ENCODE results near the gene SIRT2.
"Not testable (repeated sequence)": the region's sequence is repeated elsewhere in the genome, so short reads cannot be mapped to it uniquely, and the experiment has no call there.

SIRT2 gene

DNA sequence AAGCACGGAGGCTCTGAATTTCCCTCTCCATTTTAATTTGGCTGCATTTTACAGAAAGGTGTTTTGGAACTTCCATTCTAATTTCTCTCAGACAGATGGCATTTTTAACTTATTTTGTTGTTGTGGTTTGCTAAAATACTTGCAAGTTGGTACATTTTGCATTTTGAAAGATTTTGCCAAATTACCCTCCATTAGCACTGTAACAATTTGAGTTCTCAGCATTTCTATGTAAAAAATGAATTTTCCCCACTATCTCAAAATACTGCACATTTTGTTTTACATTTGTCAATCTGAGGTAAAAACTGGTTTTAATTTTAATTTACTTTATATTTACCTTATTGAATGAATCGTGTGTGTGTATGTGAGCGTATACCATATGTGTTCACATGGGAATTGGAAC, 42.6 kb downstream of the SIRT2 start:
- Histone ChIP-seq H3K27me3 (ENCODE audit: insufficient read depth, poor library complexity, severe bottlenecking) (no peaks in the 10 kb centered on the region), H3K4me3 (replicated peaks; ENCODE audit: insufficient read depth, low read length) (no peak overlapping the region), H3K27ac (replicated peaks) (no peak overlapping the region)
- TF ChIP-seq, protein P1, sequence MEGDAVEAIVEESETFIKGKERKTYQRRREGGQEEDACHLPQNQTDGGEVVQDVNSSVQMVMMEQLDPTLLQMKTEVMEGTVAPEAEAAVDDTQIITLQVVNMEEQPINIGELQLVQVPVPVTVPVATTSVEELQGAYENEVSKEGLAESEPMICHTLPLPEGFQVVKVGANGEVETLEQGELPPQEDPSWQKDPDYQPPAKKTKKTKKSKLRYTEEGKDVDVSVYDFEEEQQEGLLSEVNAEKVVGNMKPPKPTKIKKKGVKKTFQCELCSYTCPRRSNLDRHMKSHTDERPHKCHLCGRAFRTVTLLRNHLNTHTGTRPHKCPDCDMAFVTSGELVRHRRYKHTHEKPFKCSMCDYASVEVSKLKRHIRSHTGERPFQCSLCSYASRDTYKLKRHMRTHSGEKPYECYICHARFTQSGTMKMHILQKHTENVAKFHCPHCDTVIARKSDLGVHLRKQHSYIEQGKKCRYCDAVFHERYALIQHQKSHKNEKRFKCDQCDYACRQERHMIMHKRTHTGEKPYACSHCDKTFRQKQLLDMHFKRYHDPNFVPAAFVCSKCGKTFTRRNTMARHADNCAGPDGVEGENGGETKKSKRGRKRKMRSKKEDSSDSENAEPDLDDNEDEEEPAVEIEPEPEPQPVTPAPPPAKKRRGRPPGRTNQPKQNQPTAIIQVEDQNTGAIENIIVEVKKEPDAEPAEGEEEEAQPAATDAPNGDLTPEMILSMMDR (IDR thresholded peaks at IDR 0.05; ENCODE audit: insufficient read depth, low read length) = no peak
- TF ChIP-seq, protein P2, sequence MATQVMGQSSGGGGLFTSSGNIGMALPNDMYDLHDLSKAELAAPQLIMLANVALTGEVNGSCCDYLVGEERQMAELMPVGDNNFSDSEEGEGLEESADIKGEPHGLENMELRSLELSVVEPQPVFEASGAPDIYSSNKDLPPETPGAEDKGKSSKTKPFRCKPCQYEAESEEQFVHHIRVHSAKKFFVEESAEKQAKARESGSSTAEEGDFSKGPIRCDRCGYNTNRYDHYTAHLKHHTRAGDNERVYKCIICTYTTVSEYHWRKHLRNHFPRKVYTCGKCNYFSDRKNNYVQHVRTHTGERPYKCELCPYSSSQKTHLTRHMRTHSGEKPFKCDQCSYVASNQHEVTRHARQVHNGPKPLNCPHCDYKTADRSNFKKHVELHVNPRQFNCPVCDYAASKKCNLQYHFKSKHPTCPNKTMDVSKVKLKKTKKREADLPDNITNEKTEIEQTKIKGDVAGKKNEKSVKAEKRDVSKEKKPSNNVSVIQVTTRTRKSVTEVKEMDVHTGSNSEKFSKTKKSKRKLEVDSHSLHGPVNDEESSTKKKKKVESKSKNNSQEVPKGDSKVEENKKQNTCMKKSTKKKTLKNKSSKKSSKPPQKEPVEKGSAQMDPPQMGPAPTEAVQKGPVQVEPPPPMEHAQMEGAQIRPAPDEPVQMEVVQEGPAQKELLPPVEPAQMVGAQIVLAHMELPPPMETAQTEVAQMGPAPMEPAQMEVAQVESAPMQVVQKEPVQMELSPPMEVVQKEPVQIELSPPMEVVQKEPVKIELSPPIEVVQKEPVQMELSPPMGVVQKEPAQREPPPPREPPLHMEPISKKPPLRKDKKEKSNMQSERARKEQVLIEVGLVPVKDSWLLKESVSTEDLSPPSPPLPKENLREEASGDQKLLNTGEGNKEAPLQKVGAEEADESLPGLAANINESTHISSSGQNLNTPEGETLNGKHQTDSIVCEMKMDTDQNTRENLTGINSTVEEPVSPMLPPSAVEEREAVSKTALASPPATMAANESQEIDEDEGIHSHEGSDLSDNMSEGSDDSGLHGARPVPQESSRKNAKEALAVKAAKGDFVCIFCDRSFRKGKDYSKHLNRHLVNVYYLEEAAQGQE (IDR thresholded peaks at IDR 0.05; ENCODE audit: insufficient replicate concordance, low read depth) = no peak
- TF ChIP-seq GABPA (IDR thresholded peaks at IDR 0.05; ENCODE audit: low read depth) (no peak), POLR2AphosphoS5 (IDR thresholded peaks at IDR 0.05; ENCODE audit: low read depth) (no peak), SPI1 (IDR thresholded peaks at IDR 0.05; ENCODE audit: borderline replicate concordance, low read depth) (no peak)
- DNase-seq (ENCODE audit: low read depth in 1 of 2, low spot score in 1 of 2) = no peak

DNA sequence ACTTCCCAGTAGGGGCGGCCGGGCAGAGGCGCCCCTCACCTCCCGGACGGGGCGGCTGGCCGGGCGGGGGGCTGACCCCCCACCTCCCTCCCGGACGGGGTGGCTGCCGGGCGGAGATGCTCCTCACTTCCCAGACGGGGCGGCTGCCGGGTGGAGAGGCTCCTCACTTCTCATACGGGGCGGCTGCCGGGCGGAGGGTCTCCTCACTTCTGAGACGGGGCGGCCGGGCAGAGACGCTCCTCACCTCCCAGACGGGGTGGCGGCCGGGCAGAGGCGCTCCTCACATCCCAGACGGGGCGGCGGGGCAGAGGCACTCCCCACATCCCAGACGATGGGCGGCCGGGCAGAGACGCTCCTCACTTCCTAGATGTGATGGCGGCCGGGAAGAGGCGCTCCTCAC, 43.7 kb downstream of the SIRT2 start:
- not testable (repeated sequence) for DNase-seq (ENCODE audit: low read depth in 1 of 2, low spot score in 1 of 2); H3K27me3 ChIP-seq (ENCODE audit: insufficient read depth, poor library complexity, severe bottlenecking); H3K27ac ChIP-seq (replicated peaks); H3K4me3 ChIP-seq (replicated peaks; ENCODE audit: insufficient read depth, low read length)

DNA sequence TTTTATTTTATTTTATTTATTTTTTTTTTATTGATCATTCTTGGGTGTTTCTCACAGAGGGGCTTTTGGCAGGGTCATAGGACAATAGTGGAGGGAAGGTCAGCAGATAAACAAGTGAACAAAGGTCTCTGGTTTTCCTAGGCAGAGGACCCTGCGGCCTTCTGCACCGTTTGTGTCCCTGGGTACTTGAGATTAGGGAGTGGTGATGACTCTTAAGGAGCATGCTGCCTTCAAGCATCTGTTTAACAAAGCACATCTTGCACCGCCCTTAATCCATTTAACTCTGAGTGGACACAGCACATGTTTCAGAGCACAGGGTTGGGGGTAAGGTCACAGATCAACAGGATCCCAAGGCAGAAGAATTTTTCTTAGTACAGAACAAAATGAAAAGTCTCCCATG, 44.5 kb downstream of the SIRT2 start:
- not testable (repeated sequence) for H3K27ac ChIP-seq (replicated peaks); DNase-seq (ENCODE audit: low read depth in 1 of 2, low spot score in 1 of 2); H3K27me3 ChIP-seq (ENCODE audit: insufficient read depth, poor library complexity, severe bottlenecking); H3K4me3 ChIP-seq (replicated peaks; ENCODE audit: insufficient read depth, low read length)

DNA sequence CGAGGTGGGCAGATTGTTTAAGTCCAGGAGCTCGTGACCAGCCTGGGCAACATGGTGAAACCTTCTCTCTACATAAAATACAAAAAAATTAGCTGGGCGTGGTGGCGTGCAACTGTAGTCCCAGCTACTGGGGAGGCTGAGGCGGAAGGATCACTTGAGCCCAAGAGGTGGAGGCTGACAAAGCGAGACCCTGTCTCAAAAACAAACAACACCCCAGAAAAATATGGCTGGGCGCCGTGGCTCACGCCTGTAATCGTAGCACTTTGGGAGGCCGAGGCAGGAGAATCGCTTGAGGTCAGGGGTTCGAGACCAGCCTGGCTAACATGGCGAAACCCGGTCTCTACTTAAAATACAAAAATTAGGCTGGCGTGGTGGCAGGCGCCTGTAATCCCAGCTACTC, 46.2 kb downstream of the SIRT2 start:
- Histone ChIP-seq H3K27me3 (ENCODE audit: insufficient read depth, poor library complexity, severe bottlenecking) (no peaks in the 10 kb centered on the region), H3K27ac (replicated peaks) (peak overlapping the region; percentile 98), H3K4me3 (replicated peaks; ENCODE audit: insufficient read depth, low read length) (no peak overlapping the region)
- no peak for TF ChIP-seq SPI1 (IDR thresholded peaks at IDR 0.05; ENCODE audit: borderline replicate concordance, low read depth)
- TF ChIP-seq GABPA (IDR thresholded peaks at IDR 0.05; ENCODE audit: low read depth) = no peak
- TF ChIP-seq, protein P1 (IDR thresholded peaks at IDR 0.05; ENCODE audit: insufficient read depth, low read length) = no peak
- TF ChIP-seq, protein P2 (IDR thresholded peaks at IDR 0.05; ENCODE audit: insufficient replicate concordance, low read depth) = no peak
- no peak for TF ChIP-seq POLR2AphosphoS5 (IDR thresholded peaks at IDR 0.05; ENCODE audit: low read depth)
- no peak for DNase-seq (ENCODE audit: low read depth in 1 of 2, low spot score in 1 of 2)

DNA sequence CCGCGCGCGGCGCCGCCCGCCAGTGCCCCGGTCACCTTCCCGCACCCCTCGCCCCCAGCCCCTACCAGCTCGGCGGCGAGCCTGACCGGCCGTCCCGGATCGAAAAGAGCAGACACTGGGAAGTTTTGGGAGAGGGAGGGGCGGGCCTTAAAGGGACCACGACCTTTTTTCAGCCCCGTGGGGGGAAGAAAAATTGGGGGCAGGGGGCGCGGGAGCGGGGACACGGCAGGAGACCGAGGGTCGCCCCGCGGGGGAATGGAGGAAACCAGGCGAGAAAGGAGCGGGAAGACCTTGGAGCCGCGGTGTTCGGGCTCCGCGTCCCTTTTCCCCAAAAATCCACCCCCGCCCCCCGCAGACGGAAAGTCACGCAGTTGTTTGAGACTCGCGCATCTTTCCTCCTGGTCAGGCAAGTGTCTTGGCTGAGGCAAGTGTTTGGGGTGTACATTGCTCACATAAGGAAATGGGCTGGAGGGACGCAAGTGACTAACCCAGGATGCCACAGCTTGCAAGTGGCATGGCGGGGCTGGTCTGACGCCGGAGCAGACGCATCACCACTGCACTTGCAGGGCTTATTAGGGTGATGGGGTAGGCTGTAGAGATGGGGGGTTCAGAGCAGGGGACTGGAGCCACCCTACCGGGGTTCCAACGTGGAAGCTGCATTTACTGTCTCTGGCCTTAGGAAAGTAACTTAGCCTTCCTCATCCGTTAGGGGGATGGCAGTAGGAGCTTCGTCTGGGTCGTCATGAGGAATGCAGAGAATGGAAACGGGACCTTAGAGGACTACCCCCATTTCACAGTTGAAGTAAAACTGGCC, 47.0 kb downstream of the SIRT2 start:
- peak in 1 of 2 experiments; percentile 56 for DNase-seq (ENCODE audit: low read depth in 1 of 2, low spot score in 1 of 2)
- peak overlapping the region; percentile 61 for H3K4me3 ChIP-seq (replicated peaks; ENCODE audit: insufficient read depth, low read length)
- H3K27me3 ChIP-seq (ENCODE audit: insufficient read depth, poor library complexity, severe bottlenecking) = no peaks in the 10 kb centered on the region
- TF ChIP-seq, protein P2 (IDR thresholded peaks at IDR 0.05; ENCODE audit: insufficient replicate concordance, low read depth) = no peak
- TF ChIP-seq POLR2AphosphoS5 (IDR thresholded peaks at IDR 0.05; ENCODE audit: low read depth) = peak; percentile 59; the same call in 1 of the 2 replicates
- peak overlapping the region; percentile 98 for H3K27ac ChIP-seq (replicated peaks)

All from HL-60 (cell line).